Adrenal gland (tissue), 12 donors: ENCODE results near the gene GPRC5C. TPM values are rescaled to one million over a fixed set of nuclear protein-coding genes. Genes with fewer than 3 reads are reported as not detected.

Experiments used
- DNase-seq, 7 donors: peaks; one replicate each; pipeline ENCODE4 v3.0.0-alpha.2; 2019 to 2020
- H3K27ac ChIP-seq, 5 donors: fragments of 200-600 bp; sonication (generic) in 4 of 5; 1 replicate in 3 of 5; 2 replicates in 2 of 5; pipeline versions ENCODE4 v1.5.1 to v1.8.0; 2016 to 2020; ENCODE audit warnings: mild to moderate bottlenecking in 1 of 5
- H3K27me3 ChIP-seq: fragments of 200-600 bp; 2 replicates; pipeline ENCODE4 v1.8.0; 2021
- H3K36me3 ChIP-seq, 2 donors: fragments of 200-600 bp; replicated peaks in 1 of 2; 1 replicate in 1 of 2; 2 replicates in 1 of 2; pipeline versions ENCODE4 v1.5.1 to v1.8.0; 2018 to 2022
- H3K4me1 ChIP-seq, 2 donors: fragments of 200-600 bp; replicated peaks in 1 of 2; 1 replicate in 1 of 2; 2 replicates in 1 of 2; pipeline versions ENCODE4 v1.5.1 to v1.8.0; 2018 to 2021
- H3K4me3 ChIP-seq, 4 donors: fragments of 200-600 bp; sonication (generic) in 3 of 4; one replicate each; pipeline ENCODE4 v1.5.1; 2016 to 2018
- H3K9me3 ChIP-seq, 3 donors: fragments of 200-600 bp; sonication (generic) in 1 of 3; replicated peaks in 1 of 3; 1 replicate in 2 of 3; 2 replicates in 1 of 3; pipeline versions ENCODE4 v1.5.1 to v1.8.0; 2016 to 2021
- POLR2A ChIP-seq, 2 donors: fragments of 450-650 bp; IDR thresholded peaks; one replicate each; pipeline ENCODE4 v1.6.1; 2017; ENCODE audit warnings: antibody characterized with exemption in 2 of 2, mild to moderate bottlenecking in 2 of 2, moderate library complexity in 1 of 2
- WGBS, 4 donors: extraction: QIAGEN DNeasy Blood & Tissue Kit in 2 of 4; methylation state at CpG; one replicate each; pipeline versions ENCODE4 v1.1.5 to v1.1.7; 2013 to 2017; 5-methylcytosine and 5-hydroxymethylcytosine counted together
- intact Hi-C, 2 donors: fragments of 100-400 bp; cut with DNase I; formaldehyde crosslinking; loops; one replicate each; pipeline versions ENCODE4 v1.14.1 to v1.15.0; 2022 to 2023
- polyA plus RNA-seq, 3 donors: library from polyadenylated mRNA; stranded (reverse); fragments of 200-250 nt in 2 of 3; fragments of 350-450 nt in 1 of 3; fragmentation: Illumina TruSeq in 1 of 3; extraction: RNeasy Lipid Tissue Mini Kit (QIAGEN cat#74804) in 1 of 3; gene quantifications; one replicate each; pipeline ENCODE4 v1.2.3, GENCODE V29; 2013 to 2014
- total RNA-seq, 9 donors: library from RNA; depleted of rRNA in 4 of 9; stranded (reverse); fragments of >200 nt in 4 of 9; fragments of 120-200 nt in 1 of 9; fragmentation: NEBNext Ultra II Directional in 1 of 9; extraction: Animal tissue kit (Norgen Biotek cat#: 25700) in 1 of 9; gene quantifications; one replicate each; pipeline versions ENCODE4 v1.1.0 to v1.2.4, GENCODE V29; 2013 to 2023
- TF ChIP-seq, protein P1 (sequence below), 6 experiments: fragments of 450-650 bp in 4 of 6; fragments of 200-600 bp in 2 of 6; sonication (generic) in 1 of 6; IDR thresholded peaks; 1 replicate in 5 of 6; 2 replicates in 1 of 6; pipeline versions ENCODE4 v1.5.1 to v1.8.0; 2016 to 2021; ENCODE audit warnings: antibody characterized with exemption in 6 of 6, mild to moderate bottlenecking in 2 of 6, moderate library complexity in 1 of 6
- donor health status: healthy with polysubstance abuse.
- donor health status: Bipolar disorder and iron deficiency.
- donor health status: DM: yes; HTN: yes; CAD: no.
- donor health status: DM: no; HTN: no; CAD: no.
- donor health status: DM: no; HTN: no; CAD: no.
- donor health status: DM: yes; HTN: yes; CAD: no.

Gene GPRC5C
- total and polyA plus RNA-seq, 12 donors = 2.7 to 67.2 (median 30.5) TPM

DNA sequence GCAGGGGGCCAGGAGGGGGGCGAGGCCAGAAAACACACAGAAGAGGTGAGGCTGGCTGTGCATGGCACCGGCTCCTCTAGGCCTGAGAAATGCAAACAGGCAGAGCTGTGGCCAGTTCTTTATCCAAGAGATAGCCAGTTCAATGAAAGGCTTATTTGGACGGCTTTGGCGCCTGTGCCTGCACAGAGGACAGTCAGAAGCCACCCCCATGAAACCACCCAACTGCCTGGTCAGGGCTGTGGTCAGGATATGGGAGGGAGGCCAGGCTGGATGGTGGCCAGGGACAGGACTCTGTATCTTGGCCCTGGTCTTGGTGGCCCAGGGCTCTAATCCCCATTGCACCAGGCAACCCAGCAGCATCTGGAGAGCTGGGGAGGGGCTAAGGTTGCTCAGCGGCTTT, 24.5 kb upstream of the GPRC5C start:
- Histone ChIP-seq H3K27ac (no peak overlapping the region), H3K4me3 (no peak overlapping the region), H3K4me1 (no peaks in the 10 kb centered on the region), H3K27me3 (no peaks in the 10 kb centered on the region), H3K36me3 (no peaks in the 10 kb centered on the region), H3K9me3 (no peaks in the 10 kb centered on the region)
- no peak for DNase-seq
- intact Hi-C loops = no loop called here
- WGBS, 4 donors = 84 to 96% (median 90%) methylated on average over 5 of the region's 5 CpGs
- TF ChIP-seq, protein P1, sequence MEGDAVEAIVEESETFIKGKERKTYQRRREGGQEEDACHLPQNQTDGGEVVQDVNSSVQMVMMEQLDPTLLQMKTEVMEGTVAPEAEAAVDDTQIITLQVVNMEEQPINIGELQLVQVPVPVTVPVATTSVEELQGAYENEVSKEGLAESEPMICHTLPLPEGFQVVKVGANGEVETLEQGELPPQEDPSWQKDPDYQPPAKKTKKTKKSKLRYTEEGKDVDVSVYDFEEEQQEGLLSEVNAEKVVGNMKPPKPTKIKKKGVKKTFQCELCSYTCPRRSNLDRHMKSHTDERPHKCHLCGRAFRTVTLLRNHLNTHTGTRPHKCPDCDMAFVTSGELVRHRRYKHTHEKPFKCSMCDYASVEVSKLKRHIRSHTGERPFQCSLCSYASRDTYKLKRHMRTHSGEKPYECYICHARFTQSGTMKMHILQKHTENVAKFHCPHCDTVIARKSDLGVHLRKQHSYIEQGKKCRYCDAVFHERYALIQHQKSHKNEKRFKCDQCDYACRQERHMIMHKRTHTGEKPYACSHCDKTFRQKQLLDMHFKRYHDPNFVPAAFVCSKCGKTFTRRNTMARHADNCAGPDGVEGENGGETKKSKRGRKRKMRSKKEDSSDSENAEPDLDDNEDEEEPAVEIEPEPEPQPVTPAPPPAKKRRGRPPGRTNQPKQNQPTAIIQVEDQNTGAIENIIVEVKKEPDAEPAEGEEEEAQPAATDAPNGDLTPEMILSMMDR (IDR thresholded peaks at IDR 0.05) = no peak
- no peak for TF ChIP-seq POLR2A (IDR thresholded peaks at IDR 0.05)

DNA sequence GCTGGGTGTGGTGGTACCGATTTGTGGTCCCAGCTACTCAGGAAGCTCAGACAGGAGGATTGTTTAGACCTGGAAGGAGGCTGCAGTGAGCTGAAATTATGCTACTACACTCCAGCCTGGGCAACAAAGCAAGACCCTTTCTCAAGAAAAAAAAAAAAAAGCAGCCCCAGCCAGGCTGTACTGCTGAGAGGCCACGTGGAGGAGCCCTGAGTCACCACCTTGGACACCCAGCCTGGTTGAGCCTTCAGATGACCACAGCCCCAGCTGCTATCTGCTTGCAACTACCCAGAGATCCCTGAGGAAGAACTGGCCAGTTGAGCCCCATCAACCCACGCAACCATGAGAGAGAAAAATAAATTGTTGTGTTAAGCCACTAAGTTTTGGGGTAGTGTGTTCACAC, 23.6 kb upstream of the GPRC5C start:
- intact Hi-C loops = no loop called here
- TF ChIP-seq, protein P1 (IDR thresholded peaks at IDR 0.05) = peak in 1 of 6 experiments; percentile 5
- no peak for TF ChIP-seq POLR2A (IDR thresholded peaks at IDR 0.05)
- Histone ChIP-seq H3K4me3 (no peak overlapping the region), H3K27me3 (no peaks in the 10 kb centered on the region), H3K27ac (no peak overlapping the region), H3K4me1 (no peaks in the 10 kb centered on the region), H3K9me3 (no peaks in the 10 kb centered on the region), H3K36me3 (no peaks in the 10 kb centered on the region)
- 50 to 79% (median 73%) methylated on average over 2 to 3 of the region's 3 CpGs for WGBS, 4 donors
- DNase-seq = peak in 2 of 7 donors; percentile 27 to 46

DNA sequence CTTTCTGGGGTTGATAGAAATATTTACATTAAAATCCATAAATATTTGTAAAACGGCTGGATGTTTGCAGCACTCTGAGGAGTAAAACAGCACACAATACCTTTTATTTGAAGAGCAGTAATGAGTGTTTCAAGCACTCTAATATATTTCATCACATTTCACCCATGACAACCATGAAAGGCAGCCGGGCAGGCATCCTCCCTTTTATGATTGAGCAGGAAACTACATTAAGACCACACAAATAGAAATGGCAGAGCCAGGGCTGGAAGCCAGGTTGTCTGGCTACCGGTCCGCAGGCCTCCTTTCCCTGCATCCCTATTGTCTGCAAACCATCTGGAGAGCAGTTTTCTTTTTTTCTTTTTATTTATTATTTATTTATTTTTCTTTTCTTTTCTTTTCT, 23.1 kb upstream of the GPRC5C start:
- Histone ChIP-seq H3K27ac (no peak overlapping the region), H3K36me3 (no peaks in the 10 kb centered on the region), H3K4me1 (no peaks in the 10 kb centered on the region), H3K27me3 (no peaks in the 10 kb centered on the region), H3K4me3 (no peak overlapping the region), H3K9me3 (no peaks in the 10 kb centered on the region)
- DNase-seq = no peak
- TF ChIP-seq, protein P1 (IDR thresholded peaks at IDR 0.05) = no peak
- no peak for TF ChIP-seq POLR2A (IDR thresholded peaks at IDR 0.05)
- intact Hi-C loops = no loop called here
- WGBS, 4 donors = 77 to 87% (median 86%) methylated on average over 4 of the region's 4 CpGs

DNA sequence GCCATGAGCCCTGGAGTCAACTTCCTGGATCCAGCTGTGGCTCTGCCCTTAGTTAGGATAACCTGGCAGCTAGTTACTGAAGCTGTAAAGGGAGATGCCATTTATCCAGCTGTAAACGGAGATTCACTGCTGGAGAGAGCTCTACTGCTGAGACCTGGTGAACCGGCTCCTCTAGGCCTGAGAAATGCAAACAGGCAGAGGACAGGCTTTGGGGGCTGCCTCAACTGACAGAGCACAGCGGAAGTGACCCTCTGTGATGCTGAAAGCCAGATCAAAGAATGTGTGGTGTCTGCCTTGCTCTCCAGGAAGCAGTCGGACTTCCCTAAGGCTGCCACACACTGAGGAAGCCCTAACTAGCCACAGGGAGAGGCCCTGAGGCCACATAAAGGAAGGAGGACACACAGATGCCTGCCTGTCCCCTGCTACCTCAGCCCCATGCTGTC, 21.9 kb upstream of the GPRC5C start:
- TF ChIP-seq, protein P1 (IDR thresholded peaks at IDR 0.05) = no peak
- TF ChIP-seq POLR2A (IDR thresholded peaks at IDR 0.05) = no peak
- intact Hi-C loops = no loop called here
- H3K9me3 ChIP-seq = no peaks in the 10 kb centered on the region
- no peak for DNase-seq
- H3K36me3 ChIP-seq = no peaks in the 10 kb centered on the region
- H3K27ac ChIP-seq = no peak overlapping the region
- no peak overlapping the region for H3K4me3 ChIP-seq
- WGBS, 4 donors = 73 to 89% (median 83%) methylated on average over 3 to 4 of the region's 4 CpGs
- H3K4me1 ChIP-seq = no peaks in the 10 kb centered on the region
- H3K27me3 ChIP-seq = no peaks in the 10 kb centered on the region
